ENCODE data around the gene POU2AF2. TPM values are rescaled to one million over a fixed set of nuclear protein-coding genes. Genes with fewer than 3 reads are reported as not detected.

Gene POU2AF2, protein sequence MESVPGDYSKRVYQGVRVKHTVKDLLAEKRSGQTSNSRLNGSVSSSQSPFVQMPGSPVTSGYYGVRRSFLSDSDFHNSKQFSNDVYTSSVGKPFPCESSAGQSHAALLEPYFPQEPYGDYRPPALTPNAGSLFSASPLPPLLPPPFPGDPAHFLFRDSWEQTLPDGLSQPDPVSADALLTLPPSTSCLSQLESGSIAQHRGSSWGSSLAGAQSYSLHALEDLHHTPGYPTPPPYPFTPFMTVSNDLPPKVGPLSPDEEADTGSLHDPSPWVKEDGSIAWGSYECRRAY
- total RNA-seq: not detected in 2 replicates

DNA sequence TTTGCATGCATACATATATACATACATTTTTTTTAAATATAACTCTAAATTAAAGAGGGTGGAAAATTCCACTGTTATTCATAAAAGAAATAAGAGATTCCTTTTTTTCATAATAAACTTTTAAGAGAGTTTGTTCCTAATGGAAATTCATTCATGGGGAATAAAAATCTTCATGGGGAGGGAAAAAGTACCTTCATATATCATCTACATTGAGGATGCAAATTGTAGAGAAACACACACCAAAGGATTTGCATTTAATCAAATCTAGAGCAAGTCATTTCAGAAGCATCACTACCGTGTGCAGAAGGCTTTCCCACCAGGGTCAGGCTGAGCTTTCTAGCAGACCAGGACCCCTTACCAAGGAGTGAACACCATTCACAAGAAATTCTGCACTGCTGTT is at the start of gene POU2AF2:
Gene POU2AF2 (plus strand): TSS at position 301 of the 400 bp plus-strand sequence. CDS start 129 bp downstream, outside the sequence.
- DNase-seq (ENCODE audit: low read depth): no peak
- Histone ChIP-seq H3K36me3 (ENCODE audit: control insufficient read depth, insufficient read depth, low read length) (no peaks in the 10 kb centered on the region), H3K27me3 (ENCODE audit: control insufficient read depth, insufficient read depth, low read length) (no peaks in the 10 kb centered on the region), H3K4me3 (ENCODE audit: low read depth, low read length) (no peak within 1 kb of the TSS)
- TF ChIP-seq, protein P1, sequence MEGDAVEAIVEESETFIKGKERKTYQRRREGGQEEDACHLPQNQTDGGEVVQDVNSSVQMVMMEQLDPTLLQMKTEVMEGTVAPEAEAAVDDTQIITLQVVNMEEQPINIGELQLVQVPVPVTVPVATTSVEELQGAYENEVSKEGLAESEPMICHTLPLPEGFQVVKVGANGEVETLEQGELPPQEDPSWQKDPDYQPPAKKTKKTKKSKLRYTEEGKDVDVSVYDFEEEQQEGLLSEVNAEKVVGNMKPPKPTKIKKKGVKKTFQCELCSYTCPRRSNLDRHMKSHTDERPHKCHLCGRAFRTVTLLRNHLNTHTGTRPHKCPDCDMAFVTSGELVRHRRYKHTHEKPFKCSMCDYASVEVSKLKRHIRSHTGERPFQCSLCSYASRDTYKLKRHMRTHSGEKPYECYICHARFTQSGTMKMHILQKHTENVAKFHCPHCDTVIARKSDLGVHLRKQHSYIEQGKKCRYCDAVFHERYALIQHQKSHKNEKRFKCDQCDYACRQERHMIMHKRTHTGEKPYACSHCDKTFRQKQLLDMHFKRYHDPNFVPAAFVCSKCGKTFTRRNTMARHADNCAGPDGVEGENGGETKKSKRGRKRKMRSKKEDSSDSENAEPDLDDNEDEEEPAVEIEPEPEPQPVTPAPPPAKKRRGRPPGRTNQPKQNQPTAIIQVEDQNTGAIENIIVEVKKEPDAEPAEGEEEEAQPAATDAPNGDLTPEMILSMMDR (IDR thresholded peaks at IDR 0.05; ENCODE audit: insufficient read depth, low read length, poor library complexity, severe bottlenecking): no peak

DNA sequence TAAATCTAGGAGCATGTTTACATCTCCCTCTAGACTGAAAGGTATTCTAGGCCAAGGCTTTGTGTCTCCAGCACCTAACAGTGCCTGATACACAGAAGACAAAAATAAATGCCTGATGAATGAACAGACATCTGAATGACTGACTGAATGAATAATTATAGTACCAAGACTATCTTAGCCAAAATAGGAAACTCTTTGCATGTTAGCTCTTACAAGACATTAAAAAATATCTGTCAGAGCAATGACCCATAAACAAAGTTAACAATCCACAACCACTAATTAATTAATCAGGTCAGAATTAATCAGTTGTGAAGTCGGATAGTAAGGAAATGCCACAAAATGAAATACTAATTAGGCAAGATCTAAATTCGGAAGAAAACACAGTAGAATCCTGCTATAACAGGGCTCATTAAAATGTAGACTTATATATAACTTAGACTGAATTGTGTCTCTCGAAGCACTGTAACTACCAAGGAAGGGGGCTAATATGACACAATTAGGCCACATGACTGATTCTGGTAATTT is 45.5 kb upstream of the POU2AF2 start:
- Histone ChIP-seq H3K36me3 (ENCODE audit: control insufficient read depth, insufficient read depth, low read length) (no peaks in the 10 kb centered on the region), H3K4me3 (ENCODE audit: low read depth, low read length) (no peak overlapping the region), H3K27me3 (ENCODE audit: control insufficient read depth, insufficient read depth, low read length) (no peaks in the 10 kb centered on the region)
- DNase-seq (ENCODE audit: low read depth): no peak
- TF ChIP-seq, protein P1 (IDR thresholded peaks at IDR 0.05; ENCODE audit: insufficient read depth, low read length, poor library complexity, severe bottlenecking): no peak

DNA sequence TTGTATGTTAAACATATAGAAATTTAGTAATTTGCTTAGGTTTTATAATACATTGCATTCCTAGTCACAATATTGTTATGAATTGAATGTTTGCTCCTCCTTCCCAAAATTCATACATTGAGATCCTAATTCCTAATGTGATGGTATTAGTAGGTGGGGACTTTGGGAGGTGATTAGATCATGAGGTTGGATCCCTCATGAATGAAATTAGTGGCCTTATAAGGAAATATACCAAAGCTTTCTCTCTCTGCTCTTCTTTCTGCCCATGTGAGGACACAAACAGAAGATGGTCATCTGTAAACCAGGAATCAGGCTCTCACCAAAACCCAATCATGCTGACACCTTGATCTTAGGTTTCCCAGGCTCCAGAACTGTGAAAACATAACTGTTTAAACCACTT is 41.3 kb upstream of the POU2AF2 start:
- Histone ChIP-seq H3K4me3 (ENCODE audit: low read depth, low read length) (no peak overlapping the region), H3K27me3 (ENCODE audit: control insufficient read depth, insufficient read depth, low read length) (no peaks in the 10 kb centered on the region), H3K36me3 (ENCODE audit: control insufficient read depth, insufficient read depth, low read length) (no peaks in the 10 kb centered on the region)
- TF ChIP-seq, protein P1 (IDR thresholded peaks at IDR 0.05; ENCODE audit: insufficient read depth, low read length, poor library complexity, severe bottlenecking): no peak
- no peak for DNase-seq (ENCODE audit: low read depth)

DNA sequence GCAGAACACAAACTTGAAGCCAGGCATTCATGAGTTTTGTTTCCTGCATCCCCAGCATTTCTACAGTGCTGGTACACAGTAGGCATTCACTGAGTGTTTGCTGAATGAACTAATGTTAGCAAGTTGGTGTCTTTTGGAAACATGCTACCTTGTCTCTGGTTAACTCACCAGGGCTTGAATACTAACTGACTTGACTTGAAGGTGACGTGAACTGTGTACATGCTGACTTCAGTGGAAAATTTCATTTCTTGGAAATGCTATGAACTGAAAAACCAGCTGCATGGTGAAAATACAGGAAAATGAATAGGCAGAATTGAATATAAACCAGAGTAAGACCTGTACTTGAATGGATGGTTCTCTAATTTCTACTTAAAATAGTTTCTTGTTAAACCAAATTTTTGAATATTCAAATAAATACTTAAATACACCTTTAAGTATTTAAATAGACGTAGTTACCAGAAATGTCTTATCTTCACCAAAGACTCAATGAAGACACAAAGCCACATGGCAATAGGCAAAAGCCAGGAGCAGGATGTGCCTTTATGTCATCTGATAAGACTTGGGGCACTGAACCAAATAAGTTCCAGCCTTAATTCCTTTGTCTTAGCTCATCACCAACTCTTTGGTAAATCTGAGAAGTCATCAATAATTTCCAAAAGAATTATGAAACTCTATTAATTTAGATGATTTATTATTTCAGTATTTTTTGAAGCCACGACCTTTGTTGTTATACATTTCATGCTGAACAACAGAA is 39.7 kb upstream of the POU2AF2 start:
- Histone ChIP-seq H3K27me3 (ENCODE audit: control insufficient read depth, insufficient read depth, low read length) (no peaks in the 10 kb centered on the region), H3K36me3 (ENCODE audit: control insufficient read depth, insufficient read depth, low read length) (no peaks in the 10 kb centered on the region), H3K4me3 (ENCODE audit: low read depth, low read length) (no peak overlapping the region)
- TF ChIP-seq, protein P1 (IDR thresholded peaks at IDR 0.05; ENCODE audit: insufficient read depth, low read length, poor library complexity, severe bottlenecking): no peak
- DNase-seq (ENCODE audit: low read depth): no peak

DNA sequence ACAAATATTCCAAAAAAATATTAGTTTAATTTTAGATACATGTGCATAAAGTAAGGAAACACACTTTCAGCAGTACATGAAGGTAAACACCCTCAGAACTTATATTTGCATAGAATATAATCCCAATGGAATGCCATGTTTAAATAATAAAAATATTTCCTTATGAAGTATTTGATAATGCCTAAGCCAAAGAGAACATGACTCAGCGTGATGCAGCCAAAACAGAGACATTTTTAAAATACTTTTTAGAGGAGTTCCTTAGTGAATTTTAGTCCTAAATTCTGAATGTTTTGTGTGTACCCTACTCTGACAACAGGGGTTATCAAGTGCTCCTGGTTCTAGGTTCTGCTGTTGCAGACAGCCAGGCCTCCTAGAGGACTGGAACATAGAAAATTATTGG is 39.1 kb upstream of the POU2AF2 start:
- TF ChIP-seq, protein P1 (IDR thresholded peaks at IDR 0.05; ENCODE audit: insufficient read depth, low read length, poor library complexity, severe bottlenecking): no peak
- Histone ChIP-seq H3K4me3 (ENCODE audit: low read depth, low read length) (no peak overlapping the region), H3K36me3 (ENCODE audit: control insufficient read depth, insufficient read depth, low read length) (no peaks in the 10 kb centered on the region), H3K27me3 (ENCODE audit: control insufficient read depth, insufficient read depth, low read length) (no peaks in the 10 kb centered on the region)
- no peak for DNase-seq (ENCODE audit: low read depth)
